Neural cell (in vitro differentiated cells): ENCODE data around the gene APBB2. TPM values are rescaled to one million over a fixed set of nuclear protein-coding genes. Genes with fewer than 3 reads are reported as not detected.

Experiments
- H2AFZ ChIP-seq: fragments of 200-600, 300-800 bp; sonication (generic), shearing (Covaris generic); 2 replicates; pipeline ENCODE4 v1.6.0; 2014; ENCODE audit warnings: low read depth, mild to moderate bottlenecking, antibody characterized with exemption, low read length, moderate library complexity
- H3F3A ChIP-seq: fragments of 200-600 bp; shearing (Covaris generic); 2 replicates; pipeline ENCODE4 v1.6.1; 2016; ENCODE audit warnings: mild to moderate bottlenecking, moderate library complexity, mixed read lengths, antibody characterized with exemption, low read length; ENCODE audit not compliant: insufficient read depth, poor library complexity, severe bottlenecking
- H3K27ac ChIP-seq: fragments of 200-600, 300-800 bp; sonication (generic), shearing (Covaris generic); 2 replicates; pipeline ENCODE4 v1.5.1; 2014; ENCODE audit warnings: mild to moderate bottlenecking, low read length, moderate library complexity
- H3K27me3 ChIP-seq: fragments of 300-800, 200-600 bp; sonication (generic), shearing (Covaris generic); 2 replicates; pipeline ENCODE4 v1.6.0; 2014; ENCODE audit warnings: mild to moderate bottlenecking, low read depth, low read length, moderate library complexity; ENCODE audit not compliant: insufficient read depth
- H3K36me3 ChIP-seq: fragments of 300-800, 200-600 bp; sonication (generic), shearing (Covaris generic); 2 replicates; pipeline ENCODE4 v1.5.1; 2014; ENCODE audit warnings: mild to moderate bottlenecking, antibody characterized with exemption, low read length, moderate library complexity; ENCODE audit not compliant: insufficient read depth
- H3K4me2 ChIP-seq: fragments of 300-800, 200-600 bp; sonication (generic), shearing (Covaris generic); 2 replicates; pipeline ENCODE4 v1.6.0; 2014; ENCODE audit warnings: mild to moderate bottlenecking, low read length
- H3K4me3 ChIP-seq: fragments of 300-800, 200-600 bp; sonication (generic), shearing (Covaris generic); 2 replicates; pipeline ENCODE4 v1.5.1; 2014; ENCODE audit warnings: mild to moderate bottlenecking, low read length, moderate library complexity
- H3K79me2 ChIP-seq: fragments of 200-600 bp; shearing (Covaris generic); replicated peaks from 2 replicates; pipeline ENCODE4 v1.6.0; 2014; ENCODE audit warnings: mild to moderate bottlenecking, low read length, moderate library complexity; ENCODE audit not compliant: insufficient read depth
- H3K9ac ChIP-seq: fragments of 300-800, 200-600 bp; sonication (generic), shearing (Covaris generic); 2 replicates; pipeline ENCODE4 v1.6.1; 2016; ENCODE audit warnings: mild to moderate bottlenecking, low read length, mixed read lengths
- H3K9me2 ChIP-seq: fragments of 200-600 bp; shearing (Covaris generic); 2 replicates; pipeline ENCODE4 v1.6.1; 2016; ENCODE audit warnings: mild to moderate bottlenecking, low read length, mixed read lengths; ENCODE audit not compliant: insufficient read depth
- H3K9me3 ChIP-seq: fragments of 200-600, 300-800 bp; sonication (generic), shearing (Covaris generic); 2 replicates; pipeline ENCODE4 v1.6.1; 2016; ENCODE audit warnings: mild to moderate bottlenecking, mixed run types, low read length, moderate library complexity, mixed read lengths
- H4K20me1 ChIP-seq: fragments of 200-600 bp; shearing (Covaris generic); 2 replicates; pipeline ENCODE4 v1.6.1; 2016; ENCODE audit warnings: mild to moderate bottlenecking, mixed run types; ENCODE audit not compliant: insufficient read depth
- EP300 ChIP-seq: fragments of 450-650 bp; conservative IDR thresholded peaks from 2 replicates; pipeline ENCODE4 v1.6.1; 2014; ENCODE audit warnings: antibody characterized with exemption, mild to moderate bottlenecking, moderate library complexity; ENCODE audit not compliant: poor library complexity, severe bottlenecking
- EZH2 ChIP-seq: fragments of 200-600, 300-800 bp; shearing (Covaris generic), sonication (generic); IDR thresholded peaks from 2 replicates; pipeline ENCODE4 v1.6.1; 2014; ENCODE audit warnings: antibody characterized with exemption, low read length, borderline replicate concordance, mild to moderate bottlenecking; ENCODE audit not compliant: insufficient read depth, poor library complexity, severe bottlenecking
- MXI1 ChIP-seq: fragments of 450-650 bp; conservative IDR thresholded peaks from 2 replicates; pipeline ENCODE4 v1.6.1; 2014; ENCODE audit warnings: antibody characterized with exemption, mild to moderate bottlenecking; ENCODE audit not compliant: poor library complexity, severe bottlenecking
- POLR2AphosphoS5 ChIP-seq: IDR thresholded peaks from 2 replicates; pipeline ENCODE4 v1.6.1; 2012
- RAD21 ChIP-seq: fragments of 450-650 bp; conservative IDR thresholded peaks from 2 replicates; pipeline ENCODE4 v1.6.1; 2014; ENCODE audit warnings: antibody characterized with exemption, mild to moderate bottlenecking, moderate library complexity
- SMC3 ChIP-seq: fragments of 450-650 bp; conservative IDR thresholded peaks from 2 replicates; pipeline ENCODE4 v1.6.1; 2014; ENCODE audit warnings: antibody characterized with exemption, mild to moderate bottlenecking, moderate library complexity; ENCODE audit not compliant: poor library complexity
- TAF1 ChIP-seq: IDR thresholded peaks from 2 replicates; pipeline ENCODE4 v1.6.1; 2012; ENCODE audit warnings: low read depth
- polyA plus RNA-seq: library from polyadenylated mRNA; depleted of rRNA; stranded (reverse); fragments of >200 nt; gene quantifications from 2 replicates; pipeline ENCODE4 v1.2.3, GENCODE V29; 2014
- TF ChIP-seq, protein P1 (sequence below): fragments of 450-650 bp; IDR thresholded peaks from 2 replicates; pipeline ENCODE4 v1.5.1; 2014; ENCODE audit warnings: antibody characterized with exemption, mild to moderate bottlenecking, moderate library complexity; ENCODE audit not compliant: poor library complexity, severe bottlenecking
- TF ChIP-seq, protein P2 (sequence below): IDR thresholded peaks from 2 replicates; pipeline ENCODE4 v1.6.1; 2012; ENCODE audit warnings: borderline replicate concordance

Gene APBB2
- polyA plus RNA-seq, 1 donor from 2014 or later: 41.9 TPM

DNA sequence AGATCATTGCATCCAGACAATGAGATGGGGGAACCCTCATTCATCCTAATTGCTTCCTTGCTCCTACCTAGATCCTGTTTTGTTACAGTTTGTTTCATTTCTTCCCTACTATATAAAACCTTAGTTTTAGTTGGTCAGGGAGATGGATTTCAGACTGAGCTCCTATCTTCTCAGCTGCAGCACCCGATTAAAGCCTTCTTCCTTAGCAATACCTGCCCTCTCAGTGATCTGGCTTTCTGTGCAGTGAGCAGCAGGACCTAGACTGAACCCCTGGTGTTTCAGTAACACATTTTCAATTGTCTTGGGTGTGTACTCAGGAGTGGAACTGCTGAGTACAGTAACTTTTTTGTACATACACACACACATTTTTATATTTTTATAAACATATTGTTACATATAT lies 187.4 kb downstream of the APBB2 start (continued):
- TF ChIP-seq TAF1 (no peak), MXI1 (no peak)

DNA sequence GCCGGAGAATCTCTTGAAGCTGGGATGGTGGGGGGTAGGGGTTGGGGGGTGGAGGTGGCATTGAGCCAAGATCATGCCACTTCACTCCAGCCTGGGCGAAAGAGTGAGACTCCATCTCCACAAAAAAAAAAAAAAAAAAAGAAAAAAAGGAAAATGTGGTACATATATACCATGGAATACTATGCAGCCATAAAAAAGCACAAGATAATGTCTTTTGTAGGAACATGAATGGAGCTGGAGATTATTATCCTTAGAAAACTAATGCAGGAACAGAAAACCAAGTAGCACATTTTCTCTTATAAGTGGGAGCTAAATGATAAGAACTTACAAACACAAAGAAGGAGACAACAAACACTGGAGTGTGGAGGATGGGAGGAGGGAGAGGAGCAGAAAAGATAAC lies 188.5 kb downstream of the APBB2 start:
- Histone ChIP-seq H2AFZ (no peak overlapping the region), H3K9me3 (peaks cover 4% of the 10 kb centered on the region), H3K4me3 (no peak overlapping the region)

DNA sequence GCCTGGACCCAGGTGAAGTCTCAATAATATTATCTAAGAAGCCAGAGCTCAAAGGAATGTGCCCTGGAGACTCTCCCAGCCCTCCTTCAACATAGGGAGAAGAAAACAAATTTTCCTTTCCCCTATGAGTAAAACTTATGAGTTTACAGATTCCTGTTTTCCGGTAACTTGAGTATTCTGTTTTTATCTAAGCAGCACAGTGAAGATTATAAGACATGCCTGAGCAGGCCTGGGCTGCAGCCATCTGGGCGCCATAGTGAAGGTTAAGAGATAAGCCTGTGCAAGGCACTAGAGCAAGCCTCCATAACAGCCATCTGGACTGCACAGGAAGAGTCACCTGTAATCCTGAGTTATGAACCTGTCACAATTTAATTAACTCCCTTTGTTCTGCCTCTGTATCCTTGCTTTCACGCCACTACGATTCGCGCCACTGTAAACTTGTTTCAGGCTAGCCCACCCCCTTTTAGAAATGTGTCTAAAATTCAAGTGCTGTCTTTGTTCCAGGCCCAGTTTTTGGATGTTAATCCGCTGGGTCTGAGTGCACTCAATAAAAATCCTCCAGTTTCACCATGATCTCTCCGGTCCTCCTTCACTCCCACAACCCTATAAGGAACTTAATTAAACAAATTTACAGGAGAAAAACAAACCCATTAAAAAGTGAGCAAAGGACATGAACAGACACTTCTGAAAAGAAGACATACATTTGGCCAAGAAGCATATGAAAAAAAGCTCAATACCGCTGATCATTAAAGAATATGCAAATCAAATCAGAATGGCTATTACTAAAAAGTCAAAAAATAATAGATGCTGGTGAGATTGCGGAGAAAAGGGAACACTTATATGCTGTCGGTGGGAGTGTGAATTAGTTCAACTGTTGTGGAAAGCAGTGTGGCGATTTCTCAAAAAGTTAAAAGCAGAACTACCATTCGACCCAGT lies 189.5 kb downstream of the APBB2 start:
- H2AFZ ChIP-seq: no peak overlapping the region
- H4K20me1 ChIP-seq: no peaks in the 10 kb centered on the region
- no peaks in the 10 kb centered on the region for H3K36me3 ChIP-seq
- no peaks in the 10 kb centered on the region for H3F3A ChIP-seq
- no peak overlapping the region for H3K9ac ChIP-seq
- H3K27me3 ChIP-seq: no peaks in the 10 kb centered on the region
- H3K9me3 ChIP-seq: peaks cover 4% of the 10 kb centered on the region
- H3K79me2 ChIP-seq: no peaks in the 10 kb centered on the region
- no peak overlapping the region for H3K4me3 ChIP-seq
- TF ChIP-seq MXI1 (no peak), RAD21 (no peak), SMC3 (no peak), POLR2AphosphoS5 (no peak), EZH2 (no peak), TAF1 (no peak), EP300 (no peak)
- TF ChIP-seq, protein P1, sequence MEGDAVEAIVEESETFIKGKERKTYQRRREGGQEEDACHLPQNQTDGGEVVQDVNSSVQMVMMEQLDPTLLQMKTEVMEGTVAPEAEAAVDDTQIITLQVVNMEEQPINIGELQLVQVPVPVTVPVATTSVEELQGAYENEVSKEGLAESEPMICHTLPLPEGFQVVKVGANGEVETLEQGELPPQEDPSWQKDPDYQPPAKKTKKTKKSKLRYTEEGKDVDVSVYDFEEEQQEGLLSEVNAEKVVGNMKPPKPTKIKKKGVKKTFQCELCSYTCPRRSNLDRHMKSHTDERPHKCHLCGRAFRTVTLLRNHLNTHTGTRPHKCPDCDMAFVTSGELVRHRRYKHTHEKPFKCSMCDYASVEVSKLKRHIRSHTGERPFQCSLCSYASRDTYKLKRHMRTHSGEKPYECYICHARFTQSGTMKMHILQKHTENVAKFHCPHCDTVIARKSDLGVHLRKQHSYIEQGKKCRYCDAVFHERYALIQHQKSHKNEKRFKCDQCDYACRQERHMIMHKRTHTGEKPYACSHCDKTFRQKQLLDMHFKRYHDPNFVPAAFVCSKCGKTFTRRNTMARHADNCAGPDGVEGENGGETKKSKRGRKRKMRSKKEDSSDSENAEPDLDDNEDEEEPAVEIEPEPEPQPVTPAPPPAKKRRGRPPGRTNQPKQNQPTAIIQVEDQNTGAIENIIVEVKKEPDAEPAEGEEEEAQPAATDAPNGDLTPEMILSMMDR: no peak
- TF ChIP-seq, protein P2, sequence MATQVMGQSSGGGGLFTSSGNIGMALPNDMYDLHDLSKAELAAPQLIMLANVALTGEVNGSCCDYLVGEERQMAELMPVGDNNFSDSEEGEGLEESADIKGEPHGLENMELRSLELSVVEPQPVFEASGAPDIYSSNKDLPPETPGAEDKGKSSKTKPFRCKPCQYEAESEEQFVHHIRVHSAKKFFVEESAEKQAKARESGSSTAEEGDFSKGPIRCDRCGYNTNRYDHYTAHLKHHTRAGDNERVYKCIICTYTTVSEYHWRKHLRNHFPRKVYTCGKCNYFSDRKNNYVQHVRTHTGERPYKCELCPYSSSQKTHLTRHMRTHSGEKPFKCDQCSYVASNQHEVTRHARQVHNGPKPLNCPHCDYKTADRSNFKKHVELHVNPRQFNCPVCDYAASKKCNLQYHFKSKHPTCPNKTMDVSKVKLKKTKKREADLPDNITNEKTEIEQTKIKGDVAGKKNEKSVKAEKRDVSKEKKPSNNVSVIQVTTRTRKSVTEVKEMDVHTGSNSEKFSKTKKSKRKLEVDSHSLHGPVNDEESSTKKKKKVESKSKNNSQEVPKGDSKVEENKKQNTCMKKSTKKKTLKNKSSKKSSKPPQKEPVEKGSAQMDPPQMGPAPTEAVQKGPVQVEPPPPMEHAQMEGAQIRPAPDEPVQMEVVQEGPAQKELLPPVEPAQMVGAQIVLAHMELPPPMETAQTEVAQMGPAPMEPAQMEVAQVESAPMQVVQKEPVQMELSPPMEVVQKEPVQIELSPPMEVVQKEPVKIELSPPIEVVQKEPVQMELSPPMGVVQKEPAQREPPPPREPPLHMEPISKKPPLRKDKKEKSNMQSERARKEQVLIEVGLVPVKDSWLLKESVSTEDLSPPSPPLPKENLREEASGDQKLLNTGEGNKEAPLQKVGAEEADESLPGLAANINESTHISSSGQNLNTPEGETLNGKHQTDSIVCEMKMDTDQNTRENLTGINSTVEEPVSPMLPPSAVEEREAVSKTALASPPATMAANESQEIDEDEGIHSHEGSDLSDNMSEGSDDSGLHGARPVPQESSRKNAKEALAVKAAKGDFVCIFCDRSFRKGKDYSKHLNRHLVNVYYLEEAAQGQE: no peak
- H3K4me2 ChIP-seq: no peak overlapping the region
- no peaks in the 10 kb centered on the region for H3K9me2 ChIP-seq
- no peak overlapping the region for H3K27ac ChIP-seq

More for the DNA sequence above, 188.5 kb downstream of the APBB2 start:
- Histone ChIP-seq H3K27ac (no peak overlapping the region), H4K20me1 (no peaks in the 10 kb centered on the region), H3K9ac (no peak overlapping the region), H3K36me3 (no peaks in the 10 kb centered on the region), H3K4me2 (no peak overlapping the region), H3K27me3 (no peaks in the 10 kb centered on the region), H3F3A (no peaks in the 10 kb centered on the region), H3K79me2 (no peaks in the 10 kb centered on the region), H3K9me2 (no peaks in the 10 kb centered on the region)
- TF ChIP-seq TAF1: no peak
- no peak for TF ChIP-seq POLR2AphosphoS5
- no peak for TF ChIP-seq SMC3
- no peak for TF ChIP-seq EZH2
- TF ChIP-seq, protein P1: no peak
